ENCODE data around the gene ATRAID.

ATRAID gene

GRCh38 chr2:27211241-27211942, 449 bp upstream of the ATRAID start:
- no peaks in the 10 kb centered on the region for H3K36me3 ChIP-seq (ENCODE audit: insufficient read depth, low read length)
- peak overlapping the region; percentile 83 for H3K4me3 ChIP-seq (ENCODE audit: low read depth, low read length)
- H3K27ac ChIP-seq (ENCODE audit: low read depth, low read length) = no peak overlapping the region
- H3K4me1 ChIP-seq (ENCODE audit: control insufficient read depth, insufficient read depth, low read length, unreplicated experiment) = peaks cover 11% of the 10 kb centered on the region
- peak overlapping the region; percentile 86 for H2AFZ ChIP-seq (ENCODE audit: low read length, unreplicated experiment)
- H3K79me2 ChIP-seq (ENCODE audit: control insufficient read depth, insufficient read depth, low read length, unreplicated experiment) = peaks cover 9% of the 10 kb centered on the region
- H3K27me3 ChIP-seq (ENCODE audit: insufficient read depth, low read length) = no peaks in the 10 kb centered on the region

GRCh38 chr2:27212626-27213471, 1.0 kb downstream of the ATRAID start:
- Histone ChIP-seq H2AFZ (ENCODE audit: low read length, unreplicated experiment) (peak overlapping the region; percentile 88), H3K4me3 (ENCODE audit: low read depth, low read length) (peak overlapping the region; percentile 83), H3K79me2 (ENCODE audit: control insufficient read depth, insufficient read depth, low read length, unreplicated experiment) (peaks cover 15% of the 10 kb centered on the region)

GRCh38 chr2:27214941-27215340, 3.1 kb downstream of the ATRAID start:
- Histone ChIP-seq H3K36me3 (ENCODE audit: insufficient read depth, low read length) (no peaks in the 10 kb centered on the region), H3K79me2 (ENCODE audit: control insufficient read depth, insufficient read depth, low read length, unreplicated experiment) (peaks cover 30% of the 10 kb centered on the region), H3K27ac (ENCODE audit: low read depth, low read length) (no peak overlapping the region)

More at GRCh38 chr2:27212626-27213471, 1.0 kb downstream of the ATRAID start:
- Histone ChIP-seq H3K36me3 (ENCODE audit: insufficient read depth, low read length) (no peaks in the 10 kb centered on the region), H3K27ac (ENCODE audit: low read depth, low read length) (peak overlapping the region; percentile 82), H3K27me3 (ENCODE audit: insufficient read depth, low read length) (no peaks in the 10 kb centered on the region), H3K4me1 (ENCODE audit: control insufficient read depth, insufficient read depth, low read length, unreplicated experiment) (peaks cover 15% of the 10 kb centered on the region)

GRCh38 chr2:27216416-27217137, 4.7 kb downstream of the ATRAID start:
- H3K27me3 ChIP-seq (ENCODE audit: insufficient read depth, low read length) = no peaks in the 10 kb centered on the region
- H2AFZ ChIP-seq (ENCODE audit: low read length, unreplicated experiment) = peak overlapping the region; percentile 46
- peak overlapping the region; percentile 85 for H3K4me3 ChIP-seq (ENCODE audit: low read depth, low read length)
- H3K36me3 ChIP-seq (ENCODE audit: insufficient read depth, low read length) = peaks cover 4% of the 10 kb centered on the region
- peaks cover 33% of the 10 kb centered on the region for H3K79me2 ChIP-seq (ENCODE audit: control insufficient read depth, insufficient read depth, low read length, unreplicated experiment)
- H3K27ac ChIP-seq (ENCODE audit: low read depth, low read length) = peak overlapping the region; percentile 59; the same call in 1 of the 2 replicates
- H3K4me1 ChIP-seq (ENCODE audit: control insufficient read depth, insufficient read depth, low read length, unreplicated experiment) = peaks cover 21% of the 10 kb centered on the region

More at GRCh38 chr2:27214941-27215340, 3.1 kb downstream of the ATRAID start:
- no peak overlapping the region for H2AFZ ChIP-seq (ENCODE audit: low read length, unreplicated experiment)
- H3K4me3 ChIP-seq (ENCODE audit: low read depth, low read length) = no peak overlapping the region
- peaks cover 26% of the 10 kb centered on the region for H3K4me1 ChIP-seq (ENCODE audit: control insufficient read depth, insufficient read depth, low read length, unreplicated experiment)
- no peaks in the 10 kb centered on the region for H3K27me3 ChIP-seq (ENCODE audit: insufficient read depth, low read length)

- Histone ChIP-seq H3K36me3 (ENCODE audit: insufficient read depth, low read length) (peaks cover 4% of the 10 kb centered on the region), H2AFZ (ENCODE audit: low read length, unreplicated experiment) (peak within 1 kb of the TSS; percentile 46), H3K79me2 (ENCODE audit: control insufficient read depth, insufficient read depth, low read length, unreplicated experiment) (peaks cover 33% of the 10 kb centered on the region), H3K27me3 (ENCODE audit: insufficient read depth, low read length) (no peaks in the 10 kb centered on the region), H3K4me1 (ENCODE audit: control insufficient read depth, insufficient read depth, low read length, unreplicated experiment) (peaks cover 21% of the 10 kb centered on the region), H3K4me3 (ENCODE audit: low read depth, low read length) (peak within 1 kb of the TSS; percentile 85), H3K27ac (ENCODE audit: low read depth, low read length) (peak within 1 kb of the TSS; percentile 59; the same call in 1 of the 2 replicates)
Measured at GRCh38 chr2:27217173-27218121, 5.6 kb downstream of the ATRAID start, which contains the start of gene CAD. Gene CAD, plus strand, starts transcription at chr2:27217369. Its CDS starts 183 bp downstream, at chr2:27217552.

- Histone ChIP-seq H3K4me3 (ENCODE audit: low read depth, low read length) (peak overlapping the region; percentile 85), H3K36me3 (ENCODE audit: insufficient read depth, low read length) (peaks cover 7% of the 10 kb centered on the region)
Measured at GRCh38 chr2:27218614-27219013, 6.8 kb downstream of the ATRAID start.

GRCh38 chr2:27219091-27219490, 7.2 kb downstream of the ATRAID start:
- H3K4me1 ChIP-seq (ENCODE audit: control insufficient read depth, insufficient read depth, low read length, unreplicated experiment) = peaks cover 15% of the 10 kb centered on the region
- H3K27me3 ChIP-seq (ENCODE audit: insufficient read depth, low read length) = no peaks in the 10 kb centered on the region
- peak overlapping the region; percentile 85 for H3K4me3 ChIP-seq (ENCODE audit: low read depth, low read length)
- no peak overlapping the region for H2AFZ ChIP-seq (ENCODE audit: low read length, unreplicated experiment)
- peaks cover 24% of the 10 kb centered on the region for H3K79me2 ChIP-seq (ENCODE audit: control insufficient read depth, insufficient read depth, low read length, unreplicated experiment)
- no peak overlapping the region for H3K27ac ChIP-seq (ENCODE audit: low read depth, low read length)
- peaks cover 12% of the 10 kb centered on the region for H3K36me3 ChIP-seq (ENCODE audit: insufficient read depth, low read length)

More at GRCh38 chr2:27218614-27219013, 6.8 kb downstream of the ATRAID start:
- peaks cover 24% of the 10 kb centered on the region for H3K79me2 ChIP-seq (ENCODE audit: control insufficient read depth, insufficient read depth, low read length, unreplicated experiment)
- no peak overlapping the region for H3K27ac ChIP-seq (ENCODE audit: low read depth, low read length)
- peaks cover 16% of the 10 kb centered on the region for H3K4me1 ChIP-seq (ENCODE audit: control insufficient read depth, insufficient read depth, low read length, unreplicated experiment)
- H3K27me3 ChIP-seq (ENCODE audit: insufficient read depth, low read length) = no peaks in the 10 kb centered on the region
- H2AFZ ChIP-seq (ENCODE audit: low read length, unreplicated experiment) = no peak overlapping the region

- H3K27ac ChIP-seq (ENCODE audit: low read depth, low read length) = no peak overlapping the region
- H2AFZ ChIP-seq (ENCODE audit: low read length, unreplicated experiment) = no peak overlapping the region
- no peaks in the 10 kb centered on the region for H3K27me3 ChIP-seq (ENCODE audit: insufficient read depth, low read length)
- H3K79me2 ChIP-seq (ENCODE audit: control insufficient read depth, insufficient read depth, low read length, unreplicated experiment) = peaks cover 24% of the 10 kb centered on the region
- H3K4me3 ChIP-seq (ENCODE audit: low read depth, low read length) = no peak overlapping the region
- H3K4me1 ChIP-seq (ENCODE audit: control insufficient read depth, insufficient read depth, low read length, unreplicated experiment) = peaks cover 15% of the 10 kb centered on the region
- peaks cover 13% of the 10 kb centered on the region for H3K36me3 ChIP-seq (ENCODE audit: insufficient read depth, low read length)
Measured at GRCh38 chr2:27220091-27220490, 8.2 kb downstream of the ATRAID start.

- H3K36me3 ChIP-seq (ENCODE audit: insufficient read depth, low read length) = peaks cover 19% of the 10 kb centered on the region
- no peak overlapping the region for H3K4me3 ChIP-seq (ENCODE audit: low read depth, low read length)
- H3K27me3 ChIP-seq (ENCODE audit: insufficient read depth, low read length) = no peaks in the 10 kb centered on the region
- peaks cover 24% of the 10 kb centered on the region for H3K79me2 ChIP-seq (ENCODE audit: control insufficient read depth, insufficient read depth, low read length, unreplicated experiment)
- H2AFZ ChIP-seq (ENCODE audit: low read length, unreplicated experiment) = no peak overlapping the region
- H3K27ac ChIP-seq (ENCODE audit: low read depth, low read length) = no peak overlapping the region
- peaks cover 15% of the 10 kb centered on the region for H3K4me1 ChIP-seq (ENCODE audit: control insufficient read depth, insufficient read depth, low read length, unreplicated experiment)
Measured at GRCh38 chr2:27221166-27221565, 9.3 kb downstream of the ATRAID start.

Data from ACC112 (cell line).